A549 treated with GW870086 at 1 μM for 4 hours (cell line): ENCODE measurements around the gene KCNQ2. TPM values are rescaled to one million over a fixed set of nuclear protein-coding genes. Genes with fewer than 3 reads are reported as not detected.

Source experiments
- total RNA-seq: library from RNA; stranded (reverse); fragments of 200-300 nt; extraction: Qiagen RNA extraction; gene quantifications from 5 replicates; pipeline ENCODE4 v1.2.3, GENCODE V29; 2022; ENCODE audit warnings: low read depth

The KCNQ2 gene
- total RNA-seq, result 0.58 to 0.93 TPM (median 0.67 TPM) in 5 replicates

DNA sequence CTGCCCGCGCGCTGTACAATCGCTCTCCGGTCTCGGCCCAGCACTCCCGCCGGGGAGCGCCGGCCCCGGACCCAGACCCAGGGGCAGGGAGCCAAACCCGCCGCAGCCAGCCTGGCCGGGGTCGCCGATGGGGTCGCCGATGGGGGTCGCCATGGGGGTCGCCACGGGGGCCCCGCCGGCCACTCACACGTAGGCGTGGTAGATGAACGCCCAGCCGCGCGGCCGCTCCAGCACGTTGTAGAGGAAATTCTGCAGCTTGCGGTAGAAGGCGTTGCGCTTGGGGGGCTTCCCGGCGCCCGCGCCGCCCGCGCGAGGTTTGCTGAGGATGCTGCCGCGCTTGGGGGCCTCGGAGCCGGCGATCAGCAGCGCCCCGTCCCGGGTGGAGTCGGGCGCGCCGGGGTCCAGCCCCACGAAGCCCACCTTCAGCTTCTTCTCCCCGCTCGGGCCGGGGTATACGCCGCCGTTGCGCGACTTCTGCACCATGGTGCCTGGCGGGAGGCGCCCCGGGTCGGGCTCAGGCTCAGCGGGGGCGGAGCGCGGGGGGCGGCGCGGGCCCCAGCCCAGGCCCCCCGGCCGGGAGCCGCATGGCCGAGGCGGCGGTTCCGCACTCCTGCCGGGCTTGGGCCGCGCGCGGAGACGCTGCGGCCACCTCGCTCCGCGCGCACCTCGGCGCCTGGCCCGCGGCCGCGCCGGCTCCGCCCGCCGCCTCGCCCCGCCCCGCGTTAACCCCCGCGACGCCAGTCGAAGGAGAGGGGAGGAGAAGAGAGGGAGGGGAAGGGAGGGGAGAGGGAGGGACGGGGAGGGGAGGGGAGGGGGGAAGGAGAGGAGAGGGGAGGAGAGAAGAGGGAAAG is at the start of gene KCNQ2:
KCNQ2 (minus strand) TSS at position 675 of the 851 bp plus-strand sequence; CDS start at position 483, 192 bp downstream.

DNA sequence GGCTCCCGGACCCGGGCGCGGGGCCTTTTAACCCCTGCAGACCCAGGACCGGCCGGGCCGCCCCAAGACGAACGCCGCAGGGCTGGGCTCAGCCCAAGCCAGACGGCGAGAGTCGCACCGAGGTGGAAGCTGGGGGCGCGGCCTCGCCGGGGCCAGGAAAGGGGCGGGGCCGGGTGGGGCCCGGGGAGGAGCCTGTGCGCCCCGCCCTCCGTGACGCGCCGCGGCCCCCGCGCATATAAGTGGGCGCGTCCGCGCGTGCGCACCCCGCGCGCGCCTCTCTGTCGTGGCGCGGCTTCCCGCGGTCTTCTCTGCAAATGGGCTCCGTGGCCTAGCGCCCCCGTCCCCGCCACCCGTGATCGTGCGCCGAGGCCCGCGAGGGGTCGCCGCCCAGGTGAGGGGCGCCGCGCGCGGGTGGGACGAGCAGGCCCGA is 48.1 kb upstream of the KCNQ2 start, which contains the start of gene PPDPF:
PPDPF (plus strand) TSS at position 262 of the 430 bp plus-strand sequence. CDS start 544 bp downstream, outside the sequence.

GRCh38 chr20:63498960-63499337 is 26.5 kb upstream of the KCNQ2 start, which contains the start of gene EEF1A2:
TSS of gene EEF1A2 (minus strand) at chr20:63499083. CDS start at chr20:63497763, 1,320 bp downstream.

GRCh38 chr20:63360850-63361518 is 111.5 kb downstream of the KCNQ2 start, which contains the start of gene CHRNA4:
TSS of gene CHRNA4 (minus strand) at chr20:63361349. CDS start at chr20:63361165, 184 bp downstream.

Other genes starting within 250 kb of the KCNQ2 start
- 1.4 to 3.3 TPM (median 2.3 TPM) in 5 replicates for gene BIRC7, start 236.8 kb downstream of the KCNQ2 start, total RNA-seq
- gene NKAIN4, start 218.2 kb downstream of the KCNQ2 start, total RNA-seq, result 5.2 to 8.2 TPM (median 6.0 TPM) in 5 replicates
- 48.8 to 68.2 TPM (median 67.3 TPM) in 5 replicates for gene ARFGAP1, start 199.8 kb downstream of the KCNQ2 start, total RNA-seq
- gene COL20A1, start 179.5 kb downstream of the KCNQ2 start, total RNA-seq, result 0.41 to 0.91 TPM (median 0.65 TPM) in 5 replicates
- gene CHRNA4, start 111.3 kb downstream of the KCNQ2 start, total RNA-seq, result 0.27 to 0.45 TPM (median 0.38 TPM) in 5 replicates
- gene EEF1A2, start 26.4 kb upstream of the KCNQ2 start, total RNA-seq, result 140 to 176 TPM (median 147 TPM) in 5 replicates
- 275 to 371 TPM (median 312 TPM) in 5 replicates for gene PPDPF, start 48.1 kb upstream of the KCNQ2 start, total RNA-seq
- gene PTK6, start 64.7 kb upstream of the KCNQ2 start, total RNA-seq, result 2.5 to 3.1 TPM (median 2.9 TPM) in 5 replicates
- 0.10 to 0.15 TPM in 2 of 5 replicates, not detected in the others for gene SRMS, start 75.1 kb upstream of the KCNQ2 start, total RNA-seq
- gene FNDC11, start 81.5 kb upstream of the KCNQ2 start, total RNA-seq, result 0.13 to 0.54 TPM (median 0.21 TPM) in 5 replicates
- 13.9 to 22.2 TPM (median 21.1 TPM) in 5 replicates for gene HELZ2, start 101.6 kb upstream of the KCNQ2 start, total RNA-seq
- 8.6 to 10.9 TPM (median 10.3 TPM) in 5 replicates for gene GMEB2, start 154.4 kb upstream of the KCNQ2 start, total RNA-seq
- gene STMN3, start 180.8 kb upstream of the KCNQ2 start, total RNA-seq, result 8.1 to 11.1 TPM (median 10.3 TPM) in 5 replicates
- gene RTEL1, start 185.7 kb upstream of the KCNQ2 start, total RNA-seq, result 4.5 to 8.8 TPM (median 7.1 TPM) in 5 replicates
- 0.14 to 0.95 TPM (median 0.74 TPM) in 4 of 5 replicates, not detected in the other for gene TNFRSF6B, start 224.0 kb upstream of the KCNQ2 start, total RNA-seq
- 31.8 to 43.5 TPM (median 36.1 TPM) in 5 replicates for gene ARFRP1, start 235.3 kb upstream of the KCNQ2 start, total RNA-seq
- 22.2 to 29.4 TPM (median 28.1 TPM) in 5 replicates for gene ZGPAT, start 235.4 kb upstream of the KCNQ2 start, total RNA-seq